Muscle of leg (tissue), 11 donors: ENCODE results near the gene ATXN7L1. TPM values are rescaled to one million over a fixed set of nuclear protein-coding genes. Genes with fewer than 3 reads are reported as not detected.
"Not testable (repeated sequence)": the region's sequence is repeated elsewhere in the genome, so short reads cannot be mapped to it uniquely, and the experiment has no call there.

Source experiments
- DNase-seq: peaks from one replicate; pipeline ENCODE4 v3.0.0; 2013
- H3K27ac ChIP-seq: one replicate; pipeline ENCODE4 v1.5.1; 2013; ENCODE audit warnings: mild to moderate bottlenecking, low read length, control low read depth
- H3K27me3 ChIP-seq: one replicate; pipeline ENCODE4 v1.6.1; 2013; ENCODE audit warnings: low read length; ENCODE audit not compliant: control insufficient read depth, insufficient read depth
- H3K36me3 ChIP-seq: one replicate; pipeline ENCODE4 v1.6.1; 2013; ENCODE audit warnings: low read length; ENCODE audit not compliant: control insufficient read depth, insufficient read depth
- H3K4me1 ChIP-seq: one replicate; pipeline ENCODE4 v1.6.1; 2013; ENCODE audit warnings: low read length; ENCODE audit not compliant: control insufficient read depth, insufficient read depth
- H3K4me3 ChIP-seq: one replicate; pipeline ENCODE4 v1.5.1; 2013; ENCODE audit warnings: low read length, control low read depth
- H3K9me3 ChIP-seq: replicated peaks from 2 replicates; pipeline ENCODE4 v1.6.1; 2013; ENCODE audit warnings: low read depth, low read length; ENCODE audit not compliant: control insufficient read depth
- WGBS: methylation state at CpG from one replicate; pipeline ENCODE4 v1.1.5; 2013; ENCODE audit warnings: missing lambda C conversion rate; ENCODE audit not compliant: insufficient coverage; 5-methylcytosine and 5-hydroxymethylcytosine counted together
- polyA plus RNA-seq, 8 donors: library from polyadenylated mRNA; unstranded; fragments of 120-200 nt; gene quantifications; one replicate each; pipeline versions ENCODE4 v1.2.1 to v1.2.3, GENCODE V29; 2013; ENCODE audit warnings: inconsistent platforms in 1 of 8, low replicate concordance in 1 of 8; ENCODE audit not compliant: insufficient read length in 8 of 8, insufficient read depth in 1 of 8
- total RNA-seq: library from RNA; stranded (reverse); fragments of 120-200 nt; gene quantifications from one replicate; pipeline ENCODE4 v1.2.4, GENCODE V29; 2013

ATXN7L1 gene
- total and polyA plus RNA-seq, 9 donors, result 4.7 to 7.2 (median 6.2) TPM

DNA sequence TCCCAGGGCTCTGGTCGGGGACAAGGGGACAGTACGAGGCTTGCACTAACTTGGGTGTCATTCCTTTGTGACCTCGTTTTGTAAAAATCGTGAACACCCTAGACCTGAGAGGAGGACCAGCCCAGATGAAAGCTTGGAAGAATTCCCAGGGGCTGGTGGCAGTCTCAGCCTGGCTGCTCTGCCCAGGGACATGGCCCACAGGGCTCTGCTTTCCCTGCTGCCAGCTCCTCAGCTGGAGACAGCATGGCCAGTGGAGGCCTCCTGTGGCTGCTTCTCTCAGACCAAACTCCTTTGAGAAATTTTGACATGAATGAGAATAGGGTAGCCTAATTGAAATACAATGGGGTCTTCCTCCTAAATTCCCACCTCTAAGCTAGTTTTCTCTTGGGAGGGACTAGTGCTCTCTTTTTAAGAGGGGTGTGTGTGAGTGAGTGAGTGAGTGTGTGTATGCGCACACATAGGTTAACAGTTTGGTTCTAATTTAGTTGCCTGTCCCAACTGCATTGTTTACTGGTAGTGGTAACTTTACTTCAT, 154.8 kb downstream of the ATXN7L1 start:
- no peaks in the 10 kb centered on the region for H3K9me3 ChIP-seq
- no peak for DNase-seq
- WGBS, result 88% methylated on average over 4 of the region's 5 CpGs
- H3K4me1 ChIP-seq, result peaks cover 17% of the 10 kb centered on the region
- no peaks in the 10 kb centered on the region for H3K27me3 ChIP-seq
- H3K4me3 ChIP-seq, result no peak overlapping the region
- peaks cover 3% of the 10 kb centered on the region for H3K36me3 ChIP-seq
- no peak overlapping the region for H3K27ac ChIP-seq

DNA sequence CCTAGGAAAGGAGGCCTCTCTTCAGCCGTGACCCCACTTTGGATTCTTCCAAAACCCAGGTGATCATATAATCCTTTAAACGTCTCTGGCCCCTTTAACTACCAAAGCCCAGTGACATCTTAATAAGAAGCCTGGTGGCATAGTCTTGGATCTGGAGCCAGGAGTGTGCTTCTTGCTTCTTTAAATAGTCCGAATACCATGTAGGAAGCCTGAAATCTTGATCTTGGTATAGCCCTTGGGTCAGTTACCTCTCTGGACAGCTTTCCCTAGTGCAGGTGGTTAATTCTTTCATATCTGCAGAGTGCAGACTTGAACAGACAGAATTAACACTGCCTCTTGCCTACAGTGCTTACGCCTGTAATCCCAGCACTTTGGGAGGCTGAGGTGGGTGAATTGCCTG, 156.5 kb downstream of the ATXN7L1 start:
- DNase-seq, result no peak
- H3K4me3 ChIP-seq, result no peak overlapping the region
- no peaks in the 10 kb centered on the region for H3K9me3 ChIP-seq
- 80% methylated on average over 2 of the region's 4 CpGs for WGBS
- peaks cover 17% of the 10 kb centered on the region for H3K4me1 ChIP-seq
- no peaks in the 10 kb centered on the region for H3K36me3 ChIP-seq
- H3K27ac ChIP-seq, result no peak overlapping the region
- no peaks in the 10 kb centered on the region for H3K27me3 ChIP-seq

DNA sequence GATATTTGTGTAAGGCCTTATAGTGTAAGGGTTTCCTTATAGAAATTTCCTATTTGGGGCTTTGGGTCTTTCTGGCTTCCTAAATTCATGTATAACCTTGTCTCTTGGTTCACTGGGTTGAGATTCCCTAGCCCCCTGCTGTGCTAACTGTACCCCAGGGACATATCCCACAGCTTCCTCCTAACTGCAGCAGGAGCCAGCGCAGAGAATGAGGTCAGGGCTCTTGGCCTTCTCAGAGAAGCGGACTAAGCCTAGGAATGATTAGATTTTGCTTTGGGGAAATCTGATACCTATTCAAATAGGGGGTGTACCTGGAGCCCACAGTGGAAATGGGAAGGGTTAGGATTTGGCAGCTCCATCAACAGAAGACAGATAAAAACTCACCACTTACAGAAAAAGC, 157.0 kb downstream of the ATXN7L1 start:
- WGBS, result no CpG with 5 or more reads among the region's 2 CpGs
- DNase-seq, result peak; percentile 13
- Histone ChIP-seq H3K4me3 (no peak overlapping the region), H3K4me1 (peaks cover 17% of the 10 kb centered on the region), H3K27me3 (no peaks in the 10 kb centered on the region), H3K36me3 (no peaks in the 10 kb centered on the region), H3K9me3 (no peaks in the 10 kb centered on the region), H3K27ac (no peak overlapping the region)

DNA sequence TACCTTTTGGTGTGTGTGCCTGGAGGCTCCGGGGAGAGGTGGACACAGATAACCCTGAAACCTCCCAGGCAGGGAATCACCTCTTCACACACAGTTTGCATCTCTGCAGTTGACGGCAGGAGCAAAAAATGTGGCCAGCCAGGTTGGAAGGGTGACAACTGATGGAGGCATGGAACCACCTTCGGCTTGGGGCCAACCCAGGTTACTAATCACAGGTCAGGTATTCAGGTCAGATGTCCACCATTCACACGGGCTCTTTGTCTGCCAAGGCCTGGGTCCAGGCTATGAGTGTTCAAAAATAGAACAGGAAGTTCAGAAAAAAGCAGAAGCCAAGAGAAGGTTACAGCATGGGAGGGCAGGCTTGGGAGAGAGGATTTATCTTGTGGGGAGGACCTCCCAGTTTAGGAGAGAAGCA, 157.9 kb downstream of the ATXN7L1 start:
- 74% methylated on average over 3 of the region's 4 CpGs for WGBS
- H3K9me3 ChIP-seq, result no peaks in the 10 kb centered on the region
- no peak overlapping the region for H3K27ac ChIP-seq
- peaks cover 4% of the 10 kb centered on the region for H3K36me3 ChIP-seq
- H3K4me1 ChIP-seq, result peaks cover 17% of the 10 kb centered on the region
- DNase-seq, result no peak
- H3K27me3 ChIP-seq, result no peaks in the 10 kb centered on the region
- no peak overlapping the region for H3K4me3 ChIP-seq

DNA sequence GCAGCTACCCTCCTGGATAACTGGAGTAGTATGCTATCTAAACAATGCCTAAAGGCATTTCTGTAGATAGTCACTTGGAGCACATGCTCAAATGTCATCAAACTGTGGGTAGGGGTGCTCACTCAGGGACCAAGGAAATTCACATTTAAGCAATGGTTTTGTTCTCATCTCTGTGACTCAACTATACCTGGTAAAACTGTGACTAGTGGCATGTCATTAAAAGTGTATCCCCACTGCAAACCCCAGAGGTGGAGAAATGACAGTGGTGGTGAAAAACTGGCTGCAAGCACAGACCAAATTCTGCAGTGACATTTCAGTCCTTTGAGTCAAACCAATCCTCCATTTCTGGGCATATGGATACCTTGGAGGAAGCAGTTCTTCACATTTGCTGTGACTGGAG, 160.9 kb downstream of the ATXN7L1 start:
- Histone ChIP-seq H3K27ac (no peak overlapping the region), H3K4me3 (no peak overlapping the region), H3K4me1 (peaks cover 17% of the 10 kb centered on the region), H3K27me3 (no peaks in the 10 kb centered on the region), H3K9me3 (peaks cover 10% of the 10 kb centered on the region), H3K36me3 (peaks cover 4% of the 10 kb centered on the region)
- DNase-seq, result no peak

DNA sequence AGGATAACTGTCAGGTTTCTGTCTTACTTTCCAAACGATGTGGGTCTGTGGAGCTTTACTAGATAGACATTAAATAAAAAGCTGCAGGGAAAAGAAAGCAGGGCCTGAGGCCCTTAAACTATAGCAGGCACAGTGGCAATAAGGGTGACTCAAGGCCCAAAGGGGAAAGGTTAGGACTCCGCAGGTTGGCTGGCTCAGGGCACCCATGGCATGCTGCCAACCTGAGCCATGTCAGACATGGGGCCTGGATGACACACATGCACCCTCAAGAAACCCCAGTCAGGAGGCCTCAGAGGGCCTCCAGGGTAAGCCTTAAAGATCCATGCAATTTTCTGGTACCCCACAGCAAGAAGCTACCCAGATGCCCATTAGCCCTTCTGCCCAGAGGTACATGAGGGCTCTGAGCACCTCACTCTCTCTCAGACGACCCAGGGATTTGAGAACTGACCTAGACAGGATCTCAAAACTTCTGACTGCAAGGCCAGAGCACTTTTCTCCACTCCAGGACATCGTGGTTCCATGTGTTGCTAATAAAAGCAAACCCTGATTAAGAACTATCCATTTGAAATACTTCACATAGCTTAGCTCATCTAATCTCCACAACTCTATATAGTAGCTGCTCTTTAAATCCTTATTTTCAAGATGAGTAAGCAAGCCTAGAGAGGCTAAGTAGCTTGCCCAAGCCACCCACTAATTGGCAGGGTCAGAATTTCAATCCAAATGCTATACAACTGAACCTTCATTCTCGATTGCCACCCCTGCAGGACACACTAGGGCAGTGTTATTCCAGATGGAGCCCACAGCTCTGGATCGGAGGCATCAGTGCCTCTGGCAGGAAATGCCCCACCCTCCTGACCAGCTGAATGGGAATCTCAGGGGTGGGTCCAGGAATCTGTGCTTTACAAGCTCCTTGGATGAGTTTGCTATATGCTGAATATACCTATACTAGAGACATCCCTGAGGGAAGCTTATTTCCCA, 162.6 kb downstream of the ATXN7L1 start:
- H3K36me3 ChIP-seq, result peaks cover 4% of the 10 kb centered on the region
- no peaks in the 10 kb centered on the region for H3K27me3 ChIP-seq
- no peak overlapping the region for H3K4me3 ChIP-seq
- 92% methylated on average over 5 of the region's 6 CpGs for WGBS
- H3K9me3 ChIP-seq, result peaks cover 10% of the 10 kb centered on the region
- no peak for DNase-seq
- no peak overlapping the region for H3K27ac ChIP-seq
- peaks cover 4% of the 10 kb centered on the region for H3K4me1 ChIP-seq

DNA sequence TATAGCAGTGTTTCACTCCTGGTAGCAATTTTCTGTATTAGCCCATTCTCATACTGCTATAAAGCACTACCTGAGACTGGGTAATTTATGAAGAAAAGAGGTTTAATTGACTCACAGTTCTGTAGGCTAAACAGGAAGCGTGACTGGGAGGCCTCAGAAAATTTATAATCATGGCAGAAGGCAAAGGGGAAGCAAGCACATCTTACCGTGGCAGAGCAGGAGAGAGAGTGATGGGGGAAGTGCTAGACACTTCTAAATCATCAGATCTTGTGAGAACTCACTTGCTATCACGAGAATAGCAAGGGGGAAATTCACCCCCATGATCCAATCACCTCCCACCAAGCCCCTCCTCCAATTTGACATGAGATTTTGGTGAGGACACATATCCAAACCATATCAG, 163.5 kb downstream of the ATXN7L1 start:
- WGBS, result 93% methylated on average over 2 of the region's 3 CpGs
- no peaks in the 10 kb centered on the region for H3K27me3 ChIP-seq
- H3K36me3 ChIP-seq, result peaks cover 4% of the 10 kb centered on the region
- peaks cover 10% of the 10 kb centered on the region for H3K9me3 ChIP-seq
- DNase-seq, result no peak
- no peak overlapping the region for H3K4me3 ChIP-seq
- no peak overlapping the region for H3K27ac ChIP-seq
- H3K4me1 ChIP-seq, result no peaks in the 10 kb centered on the region

DNA sequence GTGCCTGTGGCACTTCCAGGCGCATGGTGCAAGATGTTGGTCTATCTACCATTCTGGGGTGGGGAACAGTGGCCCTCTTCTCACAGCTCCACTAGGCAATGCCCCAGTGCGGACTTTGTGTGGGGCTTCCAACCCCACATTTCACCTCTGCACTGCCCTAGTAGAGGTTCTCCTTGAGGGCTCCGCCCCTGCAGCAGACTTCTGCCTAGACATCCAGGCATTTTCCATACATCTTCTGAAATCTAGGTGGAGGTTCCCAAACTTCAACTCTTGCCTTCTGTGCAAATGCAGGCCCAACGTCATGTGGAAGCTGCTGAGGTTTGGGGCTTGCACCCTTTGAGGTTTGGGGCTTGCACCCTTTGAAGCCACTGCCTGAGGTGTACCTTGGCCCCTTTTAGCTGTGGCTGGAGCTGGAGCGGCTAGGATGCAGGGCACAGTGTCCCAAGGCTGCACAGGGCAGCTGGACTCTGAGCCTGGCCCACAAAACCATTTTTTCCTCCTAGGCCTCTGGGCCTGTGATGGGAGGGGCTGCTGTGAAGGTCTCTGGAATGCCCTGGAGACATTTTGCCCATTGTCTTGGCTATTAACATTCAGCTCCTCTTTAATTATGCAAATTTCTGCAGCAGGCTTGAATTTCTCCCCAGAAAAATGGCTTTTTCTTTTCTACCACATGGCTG, 164.5 kb downstream of the ATXN7L1 start:
- WGBS, result 62% methylated on average over 2 of the region's 5 CpGs
- no peaks in the 10 kb centered on the region for H3K27me3 ChIP-seq

DNA sequence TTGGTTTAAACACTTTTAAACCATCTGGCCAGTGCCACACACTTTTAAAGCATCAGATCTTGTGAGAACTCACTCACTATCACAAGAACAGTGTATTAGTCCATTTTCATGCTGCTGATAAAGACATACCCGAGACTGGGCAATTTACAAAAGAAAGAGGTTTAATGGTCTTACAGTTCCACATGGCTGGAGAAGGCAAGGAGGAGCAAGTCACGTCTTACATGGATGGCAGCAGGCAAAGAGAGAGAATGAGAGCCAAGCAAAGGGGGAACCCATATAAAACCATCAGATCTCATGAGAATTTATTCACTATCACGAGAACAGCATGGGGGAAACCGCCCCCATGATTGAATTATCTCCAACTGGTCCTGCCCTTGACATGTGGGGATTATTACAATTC, 165.7 kb downstream of the ATXN7L1 start:
- WGBS, result no CpG with 5 or more reads among the region's 4 CpGs
- H3K27ac ChIP-seq, H3K9me3 ChIP-seq, H3K36me3 ChIP-seq, DNase-seq, H3K4me1 ChIP-seq, H3K27me3 ChIP-seq, H3K4me3 ChIP-seq: not testable (repeated sequence)

More for the DNA sequence above, 164.5 kb downstream of the ATXN7L1 start:
- Histone ChIP-seq H3K27ac (no peak overlapping the region), H3K9me3 (peaks cover 10% of the 10 kb centered on the region), H3K4me3 (no peak overlapping the region), H3K4me1 (no peaks in the 10 kb centered on the region), H3K36me3 (peaks cover 5% of the 10 kb centered on the region)
- DNase-seq, result no peak

DNA sequence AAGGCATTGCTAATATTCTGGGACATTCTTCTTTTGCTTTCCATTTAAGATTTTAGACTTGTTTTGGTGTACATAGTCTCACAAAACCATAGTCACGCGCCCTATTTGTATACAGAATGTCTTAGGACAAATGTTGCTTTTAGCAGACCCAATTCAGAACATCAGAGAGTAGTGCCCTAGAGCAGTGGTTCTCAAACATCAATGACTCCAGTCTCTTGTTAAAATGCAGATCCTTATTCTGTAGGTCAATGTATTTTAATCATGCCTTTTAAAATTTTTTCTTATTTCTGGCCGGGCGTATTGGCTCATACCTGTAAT, 167.7 kb downstream of the ATXN7L1 start:
- WGBS, result no CpG with 5 or more reads among the region's 4 CpGs
- Histone ChIP-seq H3K27me3 (no peaks in the 10 kb centered on the region), H3K36me3 (peaks cover 4% of the 10 kb centered on the region), H3K27ac (no peak overlapping the region), H3K9me3 (peaks cover 10% of the 10 kb centered on the region), H3K4me3 (no peak overlapping the region), H3K4me1 (no peaks in the 10 kb centered on the region)
- DNase-seq, result no peak
